Right lobe of liver (tissue), 4 donors: ENCODE data around the gene ROR2.

Experiments
- POLR2A ChIP-seq: fragments of 450-650 bp; IDR thresholded peaks from one replicate; pipeline ENCODE4 v1.6.1; 2017; ENCODE audit warnings: antibody characterized with exemption, mild to moderate bottlenecking
- TF ChIP-seq, protein P1 (sequence below), 4 donors: fragments of 200-600 bp in 3 of 4; fragments of 450-650 bp in 1 of 4; IDR thresholded peaks; one replicate each; pipeline versions ENCODE4 v1.5.1 to v1.8.0; 2016 to 2022; ENCODE audit warnings: antibody characterized with exemption in 4 of 4, mild to moderate bottlenecking in 2 of 4
- donor health status: DM: no; HTN: no; CAD: no.
- donor health status: DM: no; HTN: no; CAD: no.
- donor health status: DM: no; HTN: yes; CAD: no.

DNA sequence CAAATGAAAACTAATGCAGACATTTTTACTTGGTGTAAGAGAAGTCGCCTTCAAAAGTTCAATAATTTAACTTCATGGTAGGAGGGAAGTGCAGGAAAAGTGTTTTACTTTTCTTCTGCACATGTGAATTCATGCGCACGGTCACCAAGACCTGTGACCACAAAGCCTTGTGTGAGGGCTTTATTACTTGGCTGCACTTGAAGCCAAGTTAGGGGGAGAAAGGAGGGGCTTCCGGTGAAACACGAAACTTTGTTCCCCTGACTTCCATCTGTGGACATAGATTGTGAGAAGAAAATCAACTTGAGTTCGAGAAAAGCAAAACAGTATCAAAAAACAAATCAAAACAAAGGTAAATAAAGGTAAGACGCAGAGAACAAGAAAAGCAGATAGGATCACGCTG lies 239.9 kb downstream of the ROR2 start:
- TF ChIP-seq, protein P1, sequence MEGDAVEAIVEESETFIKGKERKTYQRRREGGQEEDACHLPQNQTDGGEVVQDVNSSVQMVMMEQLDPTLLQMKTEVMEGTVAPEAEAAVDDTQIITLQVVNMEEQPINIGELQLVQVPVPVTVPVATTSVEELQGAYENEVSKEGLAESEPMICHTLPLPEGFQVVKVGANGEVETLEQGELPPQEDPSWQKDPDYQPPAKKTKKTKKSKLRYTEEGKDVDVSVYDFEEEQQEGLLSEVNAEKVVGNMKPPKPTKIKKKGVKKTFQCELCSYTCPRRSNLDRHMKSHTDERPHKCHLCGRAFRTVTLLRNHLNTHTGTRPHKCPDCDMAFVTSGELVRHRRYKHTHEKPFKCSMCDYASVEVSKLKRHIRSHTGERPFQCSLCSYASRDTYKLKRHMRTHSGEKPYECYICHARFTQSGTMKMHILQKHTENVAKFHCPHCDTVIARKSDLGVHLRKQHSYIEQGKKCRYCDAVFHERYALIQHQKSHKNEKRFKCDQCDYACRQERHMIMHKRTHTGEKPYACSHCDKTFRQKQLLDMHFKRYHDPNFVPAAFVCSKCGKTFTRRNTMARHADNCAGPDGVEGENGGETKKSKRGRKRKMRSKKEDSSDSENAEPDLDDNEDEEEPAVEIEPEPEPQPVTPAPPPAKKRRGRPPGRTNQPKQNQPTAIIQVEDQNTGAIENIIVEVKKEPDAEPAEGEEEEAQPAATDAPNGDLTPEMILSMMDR (IDR thresholded peaks at IDR 0.05), result no peak
- TF ChIP-seq POLR2A, result no peak
